SIG-M5 treated with dmso at 0.1 percent for 504 hours (cell line): ENCODE data around the gene CUX1.

Experiments
- DNase-seq: peaks from one replicate; lab custom pipeline; 2025; ENCODE audit not compliant: unreplicated experiment; lab: John Stamatoyannopoulos, UW

CUX1 gene

GRCh38 chr7:102064361-102065025 is 247.1 kb downstream of the CUX1 start:
- DNase-seq: peak; percentile 9

GRCh38 chr7:102065226-102065625 is 247.8 kb downstream of the CUX1 start:
- DNase-seq: no peak

GRCh38 chr7:102066476-102066875 is 249.1 kb downstream of the CUX1 start:
- no peak for DNase-seq

DNA sequence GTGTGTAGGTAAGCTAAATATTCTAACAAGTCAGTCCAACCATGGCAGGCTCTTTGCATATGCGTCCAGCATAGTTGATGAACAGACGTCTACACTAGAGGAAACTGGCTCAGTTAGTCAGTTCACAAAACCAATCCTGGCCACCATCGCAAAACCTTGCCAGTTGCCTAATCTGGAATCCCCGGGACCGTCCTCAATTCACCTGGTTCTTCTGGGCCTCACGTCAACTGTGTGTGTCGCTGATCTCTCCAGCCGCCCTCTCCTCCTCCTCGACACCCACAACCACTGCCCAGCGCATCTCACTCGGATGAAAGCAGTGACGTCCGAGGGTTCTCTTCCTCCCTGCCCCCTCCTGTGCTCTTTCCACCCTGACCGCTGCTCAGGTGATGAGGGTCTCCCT is 251.4 kb downstream of the CUX1 start:
- no peak for DNase-seq

GRCh38 chr7:102069931-102070629 is 252.7 kb downstream of the CUX1 start:
- DNase-seq: no peak

- DNase-seq: no peak
These were observed 254.6 kb downstream of the CUX1 start for GRCh38 chr7:102072003-102072402.

DNA sequence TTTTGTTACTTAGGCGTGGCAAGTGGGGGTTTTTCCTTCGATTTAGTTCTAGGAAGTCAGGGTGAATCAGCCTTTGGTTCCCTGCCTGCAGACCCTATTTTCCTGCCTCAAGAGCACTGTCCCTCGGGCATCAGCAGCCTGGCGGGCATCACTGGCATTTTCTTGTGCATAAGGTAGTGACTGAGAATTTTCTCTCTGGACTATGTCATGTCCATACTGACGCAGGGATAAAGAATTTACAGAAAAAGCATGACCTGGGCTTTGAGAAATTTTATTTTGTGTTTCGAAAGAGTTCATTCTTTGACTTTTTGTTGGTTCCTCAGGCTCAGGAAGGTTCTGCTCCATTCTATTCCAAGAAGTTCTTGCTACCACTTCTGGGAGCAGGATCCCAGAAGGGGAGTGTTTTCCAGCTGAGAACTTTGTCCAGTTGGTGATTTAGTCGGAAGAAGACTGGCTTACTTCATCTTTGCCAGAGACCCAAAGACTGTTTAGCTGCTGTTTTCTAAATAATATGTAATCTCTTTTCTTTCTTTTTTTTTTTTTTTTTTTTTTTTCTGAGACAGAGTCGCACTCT is 255.3 kb downstream of the CUX1 start:
- DNase-seq: no peak

- no peak for DNase-seq
These were observed 256.8 kb downstream of the CUX1 start for GRCh38 chr7:102073931-102074880.

DNA sequence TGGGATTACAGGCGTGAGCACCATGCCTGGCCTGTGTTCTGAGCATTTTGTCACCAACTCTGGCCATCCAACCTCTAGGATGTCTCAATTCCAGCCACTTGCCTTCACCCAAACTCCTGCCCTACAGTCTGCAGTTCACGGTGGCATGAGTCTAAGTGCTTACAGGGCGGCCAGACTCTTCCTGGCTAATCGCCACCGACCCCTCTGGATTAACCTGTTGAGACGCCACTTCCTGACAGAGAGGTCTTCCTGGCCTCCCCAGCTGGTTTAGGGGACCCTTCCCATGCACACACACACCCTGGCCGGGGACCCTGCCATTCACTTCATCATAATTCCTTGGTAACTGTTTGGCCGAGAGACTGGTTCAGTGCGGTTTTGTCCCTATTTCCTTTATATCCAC is 257.7 kb downstream of the CUX1 start:
- no peak for DNase-seq

DNA sequence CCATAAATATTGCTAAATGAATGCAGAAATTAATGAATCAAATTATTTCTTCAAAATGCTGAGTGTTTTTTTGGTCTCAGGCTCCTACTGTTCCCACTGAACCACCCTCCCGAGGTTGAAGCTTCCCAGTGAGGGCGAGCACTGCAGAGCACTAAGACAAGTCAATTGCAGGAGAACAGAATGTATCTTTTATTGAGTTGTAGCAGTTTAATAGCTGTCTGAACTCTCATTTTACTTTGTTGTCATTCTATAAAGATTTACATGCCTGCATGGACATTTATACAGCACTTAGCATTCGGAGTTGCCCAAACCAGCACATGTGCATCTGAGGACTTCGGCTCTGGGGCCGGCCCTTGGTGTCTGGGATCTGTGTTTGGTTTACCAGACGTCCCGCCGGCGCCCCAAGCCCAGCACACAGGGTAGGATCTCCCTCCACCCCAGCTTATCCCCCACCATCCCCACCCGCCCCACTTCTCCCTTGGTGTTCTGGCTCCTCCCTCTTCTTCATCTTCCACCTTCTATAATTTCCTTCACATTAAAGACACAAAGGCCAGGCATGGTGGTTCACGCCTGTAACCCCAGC is 258.2 kb downstream of the CUX1 start:
- DNase-seq: no peak

DNA sequence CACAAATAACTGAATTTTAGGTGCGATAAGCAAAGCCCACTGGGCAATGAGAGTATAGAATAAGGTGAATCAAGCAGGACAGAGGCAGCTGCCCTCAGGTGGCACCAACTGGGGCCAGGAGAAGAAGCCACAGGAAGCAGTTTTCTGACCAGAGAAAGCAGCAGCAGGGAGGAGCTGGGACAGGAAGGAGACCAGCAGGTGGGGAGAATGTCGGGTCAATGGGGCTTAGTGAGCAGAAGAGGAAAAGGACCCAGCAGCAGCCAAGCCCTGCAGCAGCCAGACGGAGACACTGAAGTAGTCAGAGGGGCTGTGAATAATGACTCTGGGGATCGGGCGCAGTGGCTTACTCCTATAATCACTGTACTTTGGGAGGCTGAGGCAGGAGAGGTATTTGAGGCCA is 259.7 kb downstream of the CUX1 start:
- no peak for DNase-seq

DNA sequence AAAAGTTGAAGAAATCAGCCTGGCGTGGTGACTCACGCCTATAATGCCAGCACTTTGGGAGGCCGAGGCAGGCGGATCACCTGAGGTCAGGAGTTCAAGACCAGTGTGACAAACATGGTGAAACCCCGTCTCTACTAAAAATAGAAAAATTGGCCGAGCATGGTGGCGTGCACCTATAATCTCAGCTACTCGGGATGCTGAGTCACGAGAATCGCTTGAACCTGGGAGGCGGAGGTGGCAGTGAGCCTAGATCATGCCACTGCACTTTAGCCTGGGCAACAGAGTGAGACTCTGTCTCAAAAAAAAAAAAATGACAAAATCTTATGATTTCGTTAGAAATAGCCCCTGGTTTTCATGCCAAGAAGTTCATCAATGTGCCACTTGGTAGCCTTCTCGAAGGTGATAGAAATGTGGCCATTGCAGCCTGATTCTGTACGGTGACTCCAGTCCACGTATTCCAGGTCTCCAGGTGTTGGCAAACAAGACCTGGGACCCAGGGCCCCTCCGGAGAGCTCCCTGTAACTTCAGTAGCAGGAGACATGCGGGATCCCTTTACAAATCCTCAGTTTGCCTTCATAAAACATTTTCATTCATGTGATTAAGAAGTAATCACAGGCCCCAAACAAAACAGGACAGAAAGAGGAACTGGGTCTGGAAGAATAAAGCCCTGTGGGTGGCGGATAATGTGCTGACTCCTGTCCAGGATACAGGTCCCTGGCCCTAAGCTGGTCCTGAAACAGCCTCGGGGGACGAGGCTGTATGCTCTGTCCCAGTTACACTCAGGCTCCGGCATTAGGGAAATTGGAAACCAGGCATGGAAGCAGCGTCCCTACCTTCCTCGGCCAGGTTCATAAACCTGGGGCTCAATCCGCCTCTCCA is 262.0 kb downstream of the CUX1 start:
- no peak for DNase-seq

DNA sequence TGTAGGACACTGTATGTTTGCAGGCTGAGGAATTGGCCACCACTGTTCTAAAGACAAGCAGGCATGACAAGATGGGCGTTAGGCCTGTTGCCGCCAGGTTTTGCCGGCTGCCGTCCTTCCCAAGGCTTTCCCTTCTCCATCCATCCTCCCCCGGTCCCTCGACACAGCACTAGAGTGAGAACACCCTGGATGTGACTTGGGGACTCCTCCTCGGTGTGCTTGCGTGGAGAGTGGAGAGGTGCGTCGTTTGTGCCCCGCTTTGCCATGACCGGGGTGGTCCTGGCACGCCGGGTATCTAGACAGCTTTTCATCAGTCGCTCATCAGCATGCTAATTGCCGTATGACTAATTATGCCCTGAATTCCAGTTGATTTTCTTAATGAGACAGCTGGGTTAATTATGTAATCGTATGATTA is 262.6 kb downstream of the CUX1 start:
- no peak for DNase-seq

- DNase-seq: no peak
These were observed 263.2 kb downstream of the CUX1 start for GRCh38 chr7:102080434-102081243.

GRCh38 chr7:102081244-102081627 is 263.8 kb downstream of the CUX1 start:
- no peak for DNase-seq

- no peak for DNase-seq
These were observed 265.4 kb downstream of the CUX1 start for GRCh38 chr7:102082693-102083368.

- no peak for DNase-seq
These were observed 267.9 kb downstream of the CUX1 start for GRCh38 chr7:102085218-102085772.
